Stomach smooth muscle (tissue), 2 donors: Measurements from ENCODE around the gene SLC41A3.

Source experiments
- H3K27ac ChIP-seq: one replicate; pipeline ENCODE4 v1.7.0; 2013; ENCODE audit warnings: mild to moderate bottlenecking, low read length, inconsistent platforms
- H3K27me3 ChIP-seq, 2 donors: one replicate each; pipeline ENCODE4 v1.7.0; 2013; ENCODE audit warnings: low read length in 2 of 2; ENCODE audit not compliant: insufficient read depth in 2 of 2, control insufficient read depth in 1 of 2
- H3K36me3 ChIP-seq, 2 donors: one replicate each; pipeline ENCODE4 v1.7.0; 2013; ENCODE audit warnings: low read length in 2 of 2; ENCODE audit not compliant: control insufficient read depth in 2 of 2, insufficient read depth in 2 of 2
- H3K4me1 ChIP-seq: one replicate; pipeline ENCODE4 v1.7.0; 2013; ENCODE audit warnings: low read length; ENCODE audit not compliant: control insufficient read depth, insufficient read depth
- H3K4me3 ChIP-seq, 2 donors: one replicate each; pipeline ENCODE4 v1.7.0; 2013; ENCODE audit warnings: low read length in 2 of 2
- H3K9ac ChIP-seq, 2 donors: one replicate each; pipeline ENCODE4 v1.7.0; 2013; ENCODE audit warnings: low read length in 2 of 2, mild to moderate bottlenecking in 1 of 2
- H3K9me3 ChIP-seq, 2 donors: one replicate each; pipeline ENCODE4 v1.7.0; 2013; ENCODE audit warnings: low read length in 2 of 2; ENCODE audit not compliant: control insufficient read depth in 2 of 2
- donor health status: healthy.
- donor health status: Pancreatic carcinoma.

SLC41A3 gene

DNA sequence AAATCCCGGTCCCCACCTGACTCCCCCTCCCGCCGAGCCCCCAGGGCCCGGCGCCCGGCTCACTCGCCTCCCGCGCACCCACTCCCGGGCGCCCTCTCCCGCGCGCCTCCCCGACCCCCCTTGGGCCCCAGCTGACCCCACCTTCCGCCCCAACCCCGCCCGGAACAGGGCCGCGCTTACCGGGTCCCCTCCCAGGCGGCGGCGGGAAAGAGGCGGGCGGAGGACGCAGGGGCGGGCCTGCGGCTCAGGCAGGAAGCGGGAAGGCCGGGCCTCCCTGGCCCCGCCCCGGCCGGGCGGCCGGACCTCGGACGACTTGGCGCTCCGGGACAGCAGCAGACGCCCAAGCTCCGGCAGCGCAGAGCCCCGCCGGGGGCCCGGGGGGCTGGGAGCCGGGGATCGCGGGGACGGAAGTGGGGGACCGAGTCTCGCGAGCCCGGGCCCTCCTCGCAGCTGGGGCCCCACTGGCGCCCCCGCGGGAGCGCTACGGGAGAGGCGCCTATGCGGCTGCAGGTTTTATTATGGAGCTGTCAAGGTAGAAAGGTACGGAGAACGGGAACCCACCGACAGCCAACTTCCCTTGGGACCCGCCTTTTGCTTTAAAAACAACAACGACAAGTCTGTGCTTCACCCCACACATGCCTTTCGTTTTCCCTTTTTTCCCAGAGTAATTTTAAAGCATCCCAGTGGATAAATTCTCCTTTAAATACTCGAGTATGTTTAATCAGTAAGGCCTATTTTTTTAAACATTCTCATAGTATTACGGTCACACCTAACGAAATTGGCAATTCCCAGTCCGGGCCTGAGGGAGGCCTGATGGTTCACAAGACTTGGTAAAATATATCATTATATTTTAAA is at the start of gene SLC41A3:
Gene SLC41A3, minus strand, starts transcription at position 212 of the 855 bp plus-strand sequence. CDS start 15,905 bp downstream, outside the sequence.
- peaks cover 11% of the 10 kb centered on the region for H3K4me1 ChIP-seq
- H3K9me3 ChIP-seq = no peaks in the 10 kb centered on the region
- H3K27me3 ChIP-seq = no peaks in the 10 kb centered on the region
- H3K9ac ChIP-seq = peak within 1 kb of the TSS; percentile 74 to 80
- H3K4me3 ChIP-seq = peak within 1 kb of the TSS; percentile 59 to 78
- H3K27ac ChIP-seq = peak within 1 kb of the TSS; percentile 37
- H3K36me3 ChIP-seq = no peaks in the 10 kb centered on the region

DNA sequence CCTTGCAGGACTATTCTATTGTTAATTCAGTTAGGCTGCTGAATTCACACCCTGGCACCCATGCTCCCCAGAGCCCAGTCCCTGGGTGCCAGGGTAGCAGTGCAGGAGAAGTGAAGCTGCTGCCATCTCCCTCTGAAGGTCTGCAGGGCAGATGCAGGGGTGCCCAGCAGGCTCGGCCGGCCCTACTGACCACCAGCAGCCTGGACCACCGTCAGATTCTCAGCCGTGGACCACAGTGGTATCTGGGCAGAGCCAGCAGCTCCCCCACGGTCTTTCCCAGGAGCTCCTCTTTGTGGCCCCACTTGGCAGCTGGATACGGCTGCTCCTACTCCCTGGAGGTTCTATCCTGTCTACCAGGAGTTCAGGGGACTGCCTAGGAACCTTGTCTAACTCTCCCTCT is 49.7 kb upstream of the SLC41A3 start:
- no peak overlapping the region for H3K4me3 ChIP-seq
- no peaks in the 10 kb centered on the region for H3K9me3 ChIP-seq
- peaks cover 0 to 3% of the 10 kb centered on the region in 2 donors for H3K36me3 ChIP-seq
- H3K4me1 ChIP-seq = peaks cover 3% of the 10 kb centered on the region
- no peaks in the 10 kb centered on the region for H3K27me3 ChIP-seq
- H3K9ac ChIP-seq = no peak overlapping the region
- no peak overlapping the region for H3K27ac ChIP-seq

DNA sequence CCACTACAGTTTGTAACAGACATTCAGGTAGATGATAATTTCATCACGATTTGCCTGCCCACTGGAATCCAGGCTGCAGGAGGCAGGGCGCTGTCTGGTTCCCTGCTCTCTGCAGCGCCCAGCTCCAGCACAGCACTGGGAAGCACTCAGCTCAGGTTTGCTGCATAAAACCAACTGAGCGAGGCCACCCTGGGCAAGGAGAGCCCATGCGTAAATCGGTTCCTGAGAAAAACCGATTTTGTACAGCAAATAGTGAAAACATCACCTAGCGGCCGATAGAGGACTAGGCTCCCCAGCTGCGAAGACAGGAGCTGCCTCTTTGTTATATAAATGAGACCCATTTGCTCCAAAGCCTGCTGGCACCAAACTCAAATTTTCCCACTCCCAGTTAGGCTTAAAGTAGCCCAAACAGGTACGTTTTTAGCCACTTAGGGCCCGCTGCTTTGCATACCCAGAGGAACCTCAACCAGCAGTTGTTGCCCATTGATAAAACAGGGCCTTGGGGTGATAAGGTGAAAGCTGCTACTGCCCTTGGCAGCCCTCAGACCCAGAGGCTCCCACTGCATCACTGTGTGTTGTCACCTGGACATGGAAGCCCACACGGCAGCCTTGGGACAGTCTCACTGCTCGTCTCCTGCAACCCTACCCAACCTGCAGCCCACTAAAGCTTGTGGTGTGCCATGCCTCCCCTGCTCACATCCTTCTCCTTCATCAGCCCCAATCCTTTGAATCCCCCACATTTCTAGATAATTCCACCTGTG is 49.0 kb upstream of the SLC41A3 start:
- H3K27me3 ChIP-seq = no peaks in the 10 kb centered on the region
- H3K9me3 ChIP-seq = no peaks in the 10 kb centered on the region
- no peak overlapping the region for H3K9ac ChIP-seq
- peaks cover 0 to 3% of the 10 kb centered on the region in 2 donors for H3K36me3 ChIP-seq
- no peak overlapping the region for H3K4me3 ChIP-seq
- no peak overlapping the region for H3K27ac ChIP-seq
- peaks cover 3% of the 10 kb centered on the region for H3K4me1 ChIP-seq

DNA sequence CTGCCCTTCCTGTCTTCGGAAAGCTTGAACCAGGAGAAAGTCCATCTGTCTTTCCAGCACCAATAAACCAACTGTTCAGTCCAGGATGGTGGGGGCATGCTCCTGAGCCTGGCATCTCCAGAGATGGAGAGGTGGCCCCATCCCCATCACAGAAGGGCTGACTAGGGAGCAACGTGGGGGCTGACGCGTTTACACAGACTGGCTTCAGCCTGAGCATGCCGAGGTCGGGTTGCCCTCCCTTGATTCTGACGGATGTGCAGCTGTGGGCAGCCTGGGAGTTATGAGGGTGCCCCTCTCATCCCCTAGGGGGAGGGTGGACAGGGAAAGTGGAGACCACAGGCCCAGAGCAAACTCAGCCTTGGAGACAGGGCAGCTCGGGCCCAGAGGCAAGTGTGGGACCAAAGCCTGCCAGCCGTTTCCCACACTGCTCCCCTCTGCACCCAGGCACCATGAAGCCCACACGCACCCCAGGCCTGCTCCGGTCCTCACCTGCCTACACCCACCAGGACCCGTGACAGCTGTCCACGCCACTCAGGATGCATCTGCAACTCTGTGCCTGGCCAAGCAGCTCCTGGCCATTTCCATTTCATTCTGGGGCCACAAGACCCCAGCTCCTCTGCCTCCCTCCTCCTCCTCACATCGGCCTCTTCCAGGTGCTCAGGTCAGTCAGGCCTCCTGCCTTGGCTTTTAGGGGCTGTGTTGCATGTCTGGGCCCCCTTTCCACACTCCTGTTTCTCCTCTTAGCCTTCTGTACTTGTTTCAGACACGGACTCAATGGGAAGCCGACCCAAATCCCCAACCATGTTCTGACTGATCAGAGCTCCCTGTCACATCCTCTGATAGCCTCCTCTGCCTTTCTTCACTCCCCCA is 48.2 kb upstream of the SLC41A3 start:
- no peak overlapping the region for H3K9ac ChIP-seq
- no peaks in the 10 kb centered on the region for H3K27me3 ChIP-seq
- no peak overlapping the region for H3K4me3 ChIP-seq
- no peak overlapping the region for H3K27ac ChIP-seq
- peaks cover 0 to 3% of the 10 kb centered on the region in 2 donors for H3K36me3 ChIP-seq
- H3K9me3 ChIP-seq = no peaks in the 10 kb centered on the region
- H3K4me1 ChIP-seq = peaks cover 3% of the 10 kb centered on the region

DNA sequence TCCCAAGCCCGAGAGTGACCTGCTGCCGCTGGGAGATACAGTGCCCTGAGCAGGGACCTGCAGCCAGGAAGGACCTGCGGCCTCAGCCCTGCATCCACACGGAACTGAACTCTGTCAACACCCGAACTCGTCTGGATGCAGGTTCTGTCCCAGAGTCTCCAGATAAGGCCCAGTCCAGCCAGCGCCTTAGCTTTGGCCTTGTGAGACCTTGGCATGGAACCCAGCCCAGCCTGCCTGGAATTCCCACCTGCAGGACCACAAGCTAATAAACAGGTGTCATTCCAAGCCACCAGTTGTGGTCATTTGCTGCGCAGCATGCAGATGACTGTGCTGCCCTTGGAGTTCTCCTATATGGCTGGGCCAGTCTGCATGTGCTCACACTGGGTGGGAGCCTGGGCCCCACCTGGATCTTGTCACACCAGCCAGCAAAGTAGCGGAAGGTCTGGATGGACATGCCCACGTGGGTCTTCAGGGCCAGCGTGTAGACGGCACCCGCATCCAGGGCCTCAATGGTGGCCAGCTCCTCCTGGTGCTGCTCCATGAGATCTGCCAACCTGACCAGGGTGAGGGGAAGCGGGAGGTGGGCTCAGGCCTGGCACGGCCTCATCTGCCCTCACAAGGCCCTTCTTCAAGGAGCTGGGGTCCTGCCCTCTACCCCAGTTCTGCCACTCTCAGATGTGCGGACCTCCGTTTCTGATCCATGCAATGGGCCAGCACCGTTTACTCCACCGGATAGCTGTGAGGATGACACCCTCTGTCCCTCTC is 47.2 kb upstream of the SLC41A3 start:
- H3K4me1 ChIP-seq = peaks cover 3% of the 10 kb centered on the region
- no peaks in the 10 kb centered on the region for H3K9me3 ChIP-seq
- no peak overlapping the region for H3K4me3 ChIP-seq
- no peak overlapping the region for H3K27ac ChIP-seq
- H3K27me3 ChIP-seq = no peaks in the 10 kb centered on the region
- peaks cover 0 to 3% of the 10 kb centered on the region in 2 donors for H3K36me3 ChIP-seq
- H3K9ac ChIP-seq = no peak overlapping the region

DNA sequence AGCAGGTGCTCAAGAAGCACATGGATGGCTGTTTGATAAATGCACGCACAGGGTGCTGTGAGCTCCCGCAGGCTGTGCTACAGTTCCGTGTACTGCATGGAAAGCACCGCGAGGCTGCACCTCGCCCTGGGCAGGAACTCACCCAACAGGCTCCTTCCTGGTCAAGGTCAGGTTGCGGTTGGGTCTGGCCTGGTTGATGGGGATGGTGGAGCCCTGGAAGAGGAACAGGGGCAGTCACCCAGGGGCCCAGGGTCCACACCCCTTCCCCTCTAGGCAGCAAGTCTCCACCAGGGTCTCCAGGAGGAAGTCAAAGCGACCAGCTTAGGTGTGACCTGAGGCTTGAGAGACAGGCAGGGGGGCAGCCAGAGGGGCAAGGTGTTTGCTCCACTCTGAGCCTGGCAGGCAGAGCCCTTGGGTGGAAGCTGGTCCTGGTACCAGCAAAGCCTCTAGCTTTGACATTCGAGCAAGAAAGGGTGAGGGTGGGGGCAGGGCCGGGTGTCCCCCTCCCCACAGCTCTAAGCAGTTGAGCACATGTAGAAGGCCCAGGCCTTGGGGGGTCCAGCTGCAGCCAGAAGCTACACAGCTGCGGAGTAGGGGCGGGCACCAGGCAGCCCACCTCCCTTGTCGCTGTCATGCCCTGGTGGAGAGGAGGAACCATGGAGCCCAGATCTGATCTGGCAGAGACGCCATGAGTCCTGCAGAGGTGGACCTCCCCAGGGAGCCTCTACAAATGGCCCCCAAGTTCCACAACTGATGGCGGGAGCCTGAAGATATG is 46.3 kb upstream of the SLC41A3 start:
- no peaks in the 10 kb centered on the region for H3K27me3 ChIP-seq
- peaks cover 0 to 3% of the 10 kb centered on the region in 2 donors for H3K36me3 ChIP-seq
- peaks cover 3% of the 10 kb centered on the region for H3K4me1 ChIP-seq
- no peak overlapping the region for H3K4me3 ChIP-seq
- H3K9ac ChIP-seq = no peak overlapping the region
- no peaks in the 10 kb centered on the region for H3K9me3 ChIP-seq
- no peak overlapping the region for H3K27ac ChIP-seq

DNA sequence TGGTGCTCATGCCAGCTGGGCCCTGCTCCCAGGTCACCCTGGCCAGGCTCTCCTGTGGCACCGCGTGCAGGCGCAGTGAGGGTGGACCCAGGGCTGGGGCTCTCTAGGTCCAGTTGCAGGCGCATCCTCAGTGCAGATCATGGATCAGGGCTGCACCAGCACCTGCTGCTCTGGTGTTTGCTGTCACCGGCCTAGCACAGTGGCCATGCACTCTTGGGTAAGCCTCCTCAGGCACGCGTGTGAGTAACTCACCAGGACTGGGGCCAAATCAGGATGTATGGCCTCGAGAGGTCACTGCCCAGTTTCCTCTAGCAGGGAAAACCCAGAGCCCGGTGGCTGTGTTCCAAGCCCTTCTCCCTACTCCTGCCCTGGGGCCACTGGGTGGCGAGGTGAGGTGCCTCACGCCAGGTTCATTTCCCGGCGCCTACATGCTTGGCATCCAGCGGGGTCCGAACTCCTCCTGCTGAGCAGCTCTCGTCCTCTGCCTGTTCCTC is 45.5 kb upstream of the SLC41A3 start:
- H3K4me1 ChIP-seq = peaks cover 3% of the 10 kb centered on the region
- H3K9ac ChIP-seq = no peak overlapping the region
- H3K9me3 ChIP-seq = no peaks in the 10 kb centered on the region
- H3K4me3 ChIP-seq = no peak overlapping the region
- H3K27me3 ChIP-seq = no peaks in the 10 kb centered on the region
- peaks cover 0 to 3% of the 10 kb centered on the region in 2 donors for H3K36me3 ChIP-seq
- no peak overlapping the region for H3K27ac ChIP-seq

DNA sequence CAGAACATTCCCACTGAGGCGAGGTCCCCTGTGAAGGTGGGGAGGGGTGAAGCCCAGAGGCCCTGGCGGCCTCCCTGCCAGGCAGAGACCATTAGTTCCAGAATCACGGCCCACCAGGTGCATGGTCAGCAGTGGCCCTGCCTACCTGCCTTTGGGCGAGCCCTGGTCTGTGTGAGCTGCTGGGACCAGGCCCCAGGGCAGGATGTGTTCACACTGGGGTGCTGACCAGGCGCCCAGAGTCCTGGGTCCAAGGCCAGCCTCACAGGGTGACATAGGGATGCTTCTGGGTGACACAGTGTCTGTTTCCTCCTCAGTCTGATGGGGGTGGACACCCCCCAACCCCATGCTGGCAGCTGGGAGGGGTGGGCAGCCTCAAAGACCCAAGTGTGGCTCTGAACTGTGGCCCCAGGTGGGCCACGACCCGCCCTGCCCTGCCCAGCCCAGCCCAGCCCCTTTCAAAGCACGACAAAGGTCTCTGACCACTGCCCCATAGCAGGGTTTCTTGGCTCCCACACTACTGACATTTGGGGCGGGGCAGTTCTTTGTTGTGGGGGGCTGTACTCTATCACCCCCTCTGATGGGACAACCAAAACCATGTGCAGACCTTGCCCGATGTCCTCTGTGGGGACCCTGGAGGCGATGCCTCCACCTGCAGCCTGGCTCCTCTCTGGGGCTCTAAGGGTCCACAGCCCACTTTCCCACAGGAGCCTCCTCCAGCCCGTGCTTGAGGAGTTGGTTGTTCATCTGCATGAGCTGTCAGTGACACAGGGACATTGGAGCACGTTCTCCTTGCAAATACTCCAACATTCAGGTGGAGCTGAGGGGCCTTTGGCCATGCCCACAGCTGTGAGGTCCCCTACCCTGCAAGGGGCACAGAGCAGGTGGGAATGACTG is 44.8 kb upstream of the SLC41A3 start:
- Histone ChIP-seq H3K4me3 (no peak overlapping the region), H3K36me3 (peaks cover 0 to 3% of the 10 kb centered on the region in 2 donors), H3K27me3 (no peaks in the 10 kb centered on the region), H3K9me3 (no peaks in the 10 kb centered on the region), H3K4me1 (no peaks in the 10 kb centered on the region), H3K9ac (no peak overlapping the region), H3K27ac (no peak overlapping the region)

DNA sequence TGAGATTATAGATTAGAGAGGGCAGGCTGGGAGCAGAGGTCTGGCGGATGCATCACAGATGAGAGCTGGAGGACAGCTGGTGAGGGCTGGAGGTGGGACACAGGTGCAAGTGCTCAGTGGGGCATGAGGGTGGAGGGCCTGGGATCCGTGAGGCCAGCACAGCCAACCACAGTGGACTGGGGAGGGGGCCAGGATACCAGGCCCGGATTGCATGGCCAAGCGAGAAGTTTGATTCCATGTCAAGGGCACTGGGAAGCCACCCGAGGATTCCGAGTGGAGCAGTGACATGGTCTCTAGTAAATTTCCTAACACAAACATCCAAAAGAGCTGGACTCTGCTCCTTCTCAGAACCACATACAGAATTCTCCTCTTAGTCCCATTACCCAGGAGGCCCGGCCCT is 44.0 kb upstream of the SLC41A3 start:
- H3K9me3 ChIP-seq = no peaks in the 10 kb centered on the region
- H3K4me1 ChIP-seq = no peaks in the 10 kb centered on the region
- no peak overlapping the region for H3K9ac ChIP-seq
- peaks cover 0 to 3% of the 10 kb centered on the region in 2 donors for H3K36me3 ChIP-seq
- H3K4me3 ChIP-seq = no peak overlapping the region
- no peaks in the 10 kb centered on the region for H3K27me3 ChIP-seq
- no peak overlapping the region for H3K27ac ChIP-seq
